Trophoblast cell (in vitro differentiated cells and primary cell): ENCODE data around the gene SPOCK1.
A peak's percentile ranks its signal among the peaks of the same experiment; 100 is the strongest.
"Not testable (repeated sequence)": the region's sequence is repeated elsewhere in the genome, so short reads cannot be mapped to it uniquely, and the experiment has no call there.

Experiments used
- DNase-seq, 2 donors: peaks; one replicate each; pipeline ENCODE4 v3.0.0-alpha.2; 2016
- H2AFZ ChIP-seq: 2 replicates; pipeline ENCODE4 v1.6.1; 2013; ENCODE audit warnings: low read length, moderate library complexity, mild to moderate bottlenecking; ENCODE audit not compliant: insufficient read depth, poor library complexity
- H2AK5ac ChIP-seq: 2 replicates; pipeline ENCODE4 v1.6.1; 2013; ENCODE audit warnings: mild to moderate bottlenecking, low read length
- H2BK120ac ChIP-seq: 2 replicates; pipeline ENCODE4 v1.6.1; 2013; ENCODE audit warnings: low read length, mild to moderate bottlenecking, moderate library complexity; ENCODE audit not compliant: insufficient read depth, poor library complexity
- H2BK12ac ChIP-seq: 2 replicates; pipeline ENCODE4 v1.6.1; 2013; ENCODE audit warnings: mild to moderate bottlenecking, low read length, moderate library complexity
- H2BK5ac ChIP-seq: 2 replicates; pipeline ENCODE4 v1.6.1; 2013; ENCODE audit warnings: low read length, low read depth, moderate library complexity, mild to moderate bottlenecking; ENCODE audit not compliant: poor library complexity
- H3K14ac ChIP-seq: 2 replicates; pipeline ENCODE4 v1.6.1; 2013; ENCODE audit warnings: mild to moderate bottlenecking, low read length
- H3K18ac ChIP-seq: 2 replicates; pipeline ENCODE4 v1.6.1; 2013; ENCODE audit warnings: mild to moderate bottlenecking, low read length
- H3K23ac ChIP-seq: 2 replicates; pipeline ENCODE4 v1.6.1; 2013; ENCODE audit warnings: low read length
- H3K27ac ChIP-seq: 2 replicates; pipeline ENCODE4 v1.5.1; 2013; ENCODE audit warnings: low read depth, mild to moderate bottlenecking, inconsistent platforms, low read length, moderate library complexity
- H3K27me3 ChIP-seq: 2 replicates; pipeline ENCODE4 v1.6.1; 2013; ENCODE audit warnings: inconsistent platforms, mild to moderate bottlenecking, low read length, moderate library complexity; ENCODE audit not compliant: insufficient read depth
- H3K36me3 ChIP-seq, 2 experiments: 1 replicate in 1 of 2; 2 replicates in 1 of 2; pipeline ENCODE4 v1.6.1; 2013; ENCODE audit warnings: low read length in 2 of 2, mild to moderate bottlenecking in 2 of 2, moderate library complexity in 1 of 2; ENCODE audit not compliant: insufficient read depth in 2 of 2, control insufficient read depth in 1 of 2
- H3K4ac ChIP-seq: 2 replicates; pipeline ENCODE4 v1.6.1; 2013; ENCODE audit warnings: low read depth, mild to moderate bottlenecking, low read length, moderate library complexity
- H3K4me1 ChIP-seq, 2 experiments: 1 replicate in 1 of 2; 2 replicates in 1 of 2; pipeline ENCODE4 v1.6.1; 2013; ENCODE audit warnings: low read length in 2 of 2, mild to moderate bottlenecking in 2 of 2, moderate library complexity in 1 of 2; ENCODE audit not compliant: insufficient read depth in 2 of 2, control insufficient read depth in 1 of 2
- H3K4me2 ChIP-seq: 2 replicates; pipeline ENCODE4 v1.6.1; 2013; ENCODE audit warnings: inconsistent platforms, mild to moderate bottlenecking, low read length, moderate library complexity
- H3K4me3 ChIP-seq: 2 replicates; pipeline ENCODE4 v1.5.1; 2013; ENCODE audit warnings: mild to moderate bottlenecking, low read depth, low read length, inconsistent platforms
- H3K79me1 ChIP-seq: one replicate; pipeline ENCODE4 v1.6.1; 2013; ENCODE audit warnings: low read length
- H3K79me2 ChIP-seq: 2 replicates; pipeline ENCODE4 v1.6.1; 2013; ENCODE audit warnings: low read length, mild to moderate bottlenecking; ENCODE audit not compliant: control insufficient read depth, insufficient read depth, poor library complexity
- H3K9ac ChIP-seq: 2 replicates; pipeline ENCODE4 v1.6.1; 2013; ENCODE audit warnings: mild to moderate bottlenecking, low read length
- H3K9me3 ChIP-seq: 2 replicates; pipeline ENCODE4 v1.6.1; 2013; ENCODE audit warnings: low read depth, mild to moderate bottlenecking, control low read depth, inconsistent platforms, low read length; ENCODE audit not compliant: insufficient read depth
- H4K12ac ChIP-seq: 2 replicates; pipeline ENCODE4 v1.6.1; 2013; ENCODE audit warnings: low read depth, mild to moderate bottlenecking, low read length, moderate library complexity
- H4K8ac ChIP-seq: 2 replicates; pipeline ENCODE4 v1.6.1; 2013; ENCODE audit warnings: low read depth, mild to moderate bottlenecking, low read length, moderate library complexity
- H4K91ac ChIP-seq: one replicate; pipeline ENCODE4 v1.6.1; 2013; ENCODE audit warnings: low read depth, mild to moderate bottlenecking, low read length, moderate library complexity
- WGBS: extraction: QIAGEN DNeasy Blood & Tissue Kit; methylation state at CpG from one replicate; pipeline ENCODE4 v1.1.7; 2013; ENCODE audit warnings: missing lambda C conversion rate; ENCODE audit not compliant: insufficient read length, insufficient coverage; ENCODE audit errors: extremely low coverage; 5-methylcytosine and 5-hydroxymethylcytosine counted together

SPOCK1 gene

DNA sequence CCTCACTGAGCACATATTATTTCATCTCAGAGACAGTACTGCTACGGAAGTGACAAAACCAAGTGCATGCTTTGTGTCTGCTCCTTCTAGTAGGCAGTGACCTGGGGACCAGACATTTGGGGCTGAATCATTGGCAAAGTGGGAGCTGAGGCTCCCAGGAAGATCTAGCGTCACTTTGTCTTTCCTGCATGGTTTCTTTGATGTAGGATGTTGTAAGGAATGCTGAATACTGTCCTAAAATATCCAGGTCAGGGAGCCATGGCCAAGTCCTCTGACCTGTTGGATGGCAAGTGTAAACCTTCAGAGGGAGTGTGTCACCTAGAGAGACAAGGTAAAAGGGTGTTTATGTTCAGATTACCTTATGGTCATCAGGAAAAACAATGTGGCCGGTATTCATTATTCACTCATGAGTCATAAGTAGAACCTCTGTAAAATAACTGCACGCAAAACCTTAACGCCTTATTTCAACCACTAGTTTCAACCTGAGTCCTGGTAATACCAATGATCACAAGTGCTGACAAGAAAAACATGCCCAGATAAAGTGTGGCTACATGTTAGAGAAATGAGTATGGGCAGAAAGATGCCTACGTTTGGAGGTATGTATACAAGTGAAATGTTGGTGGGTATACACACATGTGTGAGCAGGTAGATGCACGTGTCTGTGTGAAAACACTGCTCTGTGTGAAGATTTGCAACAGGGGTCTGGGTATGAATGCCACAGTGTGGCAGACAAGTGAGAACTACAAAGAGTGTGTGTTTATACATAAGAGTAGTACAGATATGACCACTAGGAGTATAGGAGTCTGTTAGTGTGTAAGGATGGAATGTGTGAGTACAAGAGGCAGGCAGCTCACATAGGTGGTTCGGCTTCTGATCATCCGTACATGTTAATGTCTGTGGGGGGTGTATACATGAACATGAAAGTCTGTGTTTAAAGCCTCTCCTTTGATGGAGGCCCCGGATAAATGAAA, 263.9 kb downstream of the SPOCK1 start:
- no peak overlapping the region for H2AK5ac ChIP-seq

DNA sequence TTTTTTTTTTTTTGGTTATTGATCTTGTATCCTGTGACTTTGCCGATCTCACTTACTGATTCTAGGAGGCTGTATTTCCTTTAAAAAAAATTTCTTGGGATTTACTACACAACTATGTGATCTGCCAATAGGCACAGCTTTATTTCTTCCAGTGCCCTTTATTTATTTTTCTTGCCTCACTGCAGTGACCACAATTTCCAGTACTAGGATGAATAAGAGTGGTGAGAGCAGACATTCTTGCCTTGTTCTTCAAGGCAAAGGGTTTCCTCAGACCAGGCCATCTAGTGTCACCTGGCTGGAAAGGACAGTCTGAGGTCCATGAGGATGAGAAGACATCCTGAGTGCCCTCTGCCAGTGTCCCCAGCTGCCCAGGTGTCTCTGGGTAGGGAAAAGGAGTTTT, 265.4 kb downstream of the SPOCK1 start:
- Histone ChIP-seq H3K14ac (no peak overlapping the region), H4K91ac (no peak overlapping the region), H3K27ac (no peak overlapping the region), H3K9me3 (no peaks in the 10 kb centered on the region), H3K4ac (no peak overlapping the region), H3K36me3 (no peaks in the 10 kb centered on the region), H2BK12ac (no peak overlapping the region), H3K4me1 (peaks cover 0 to 3% of the 10 kb centered on the region in 2 experiments), H3K18ac (no peak overlapping the region), H3K79me2 (no peaks in the 10 kb centered on the region), H4K8ac (no peak overlapping the region), H3K23ac (no peak overlapping the region), H4K12ac (no peak overlapping the region), H2AFZ (no peak overlapping the region), H3K9ac (no peak overlapping the region), H2BK120ac (no peak overlapping the region), H2AK5ac (no peak overlapping the region), H3K27me3 (no peaks in the 10 kb centered on the region), H2BK5ac (no peak overlapping the region), H3K4me3 (no peak overlapping the region), H3K4me2 (no peak overlapping the region), H3K79me1 (no peaks in the 10 kb centered on the region)
- no CpG with 5 or more reads among the region's 1 CpG for WGBS
- DNase-seq, result no peak

More for the DNA sequence above, 263.9 kb downstream of the SPOCK1 start:
- H3K27me3 ChIP-seq, result no peaks in the 10 kb centered on the region
- H3K79me1 ChIP-seq, result no peaks in the 10 kb centered on the region
- H4K8ac ChIP-seq, result no peak overlapping the region
- no peaks in the 10 kb centered on the region for H3K9me3 ChIP-seq
- H3K27ac ChIP-seq, result no peak overlapping the region
- no peak overlapping the region for H3K23ac ChIP-seq
- no peak overlapping the region for H2BK120ac ChIP-seq
- no peak overlapping the region for H4K91ac ChIP-seq
- no peaks in the 10 kb centered on the region for H3K79me2 ChIP-seq
- no peak overlapping the region for H3K18ac ChIP-seq
- no peak overlapping the region for H3K4me2 ChIP-seq
- H2AFZ ChIP-seq, result no peak overlapping the region
- H3K4ac ChIP-seq, result no peak overlapping the region
- H4K12ac ChIP-seq, result no peak overlapping the region
- H3K9ac ChIP-seq, result no peak overlapping the region
- no peak overlapping the region for H3K14ac ChIP-seq
- H3K4me3 ChIP-seq, result no peak overlapping the region
- peak; percentile 88 to 96 for DNase-seq
- no peak overlapping the region for H2BK12ac ChIP-seq
- H2BK5ac ChIP-seq, result no peak overlapping the region
- WGBS, result no CpG with 5 or more reads among the region's 10 CpGs
- no peaks in the 10 kb centered on the region for H3K36me3 ChIP-seq
- H3K4me1 ChIP-seq, result peaks cover 0 to 3% of the 10 kb centered on the region in 2 experiments

DNA sequence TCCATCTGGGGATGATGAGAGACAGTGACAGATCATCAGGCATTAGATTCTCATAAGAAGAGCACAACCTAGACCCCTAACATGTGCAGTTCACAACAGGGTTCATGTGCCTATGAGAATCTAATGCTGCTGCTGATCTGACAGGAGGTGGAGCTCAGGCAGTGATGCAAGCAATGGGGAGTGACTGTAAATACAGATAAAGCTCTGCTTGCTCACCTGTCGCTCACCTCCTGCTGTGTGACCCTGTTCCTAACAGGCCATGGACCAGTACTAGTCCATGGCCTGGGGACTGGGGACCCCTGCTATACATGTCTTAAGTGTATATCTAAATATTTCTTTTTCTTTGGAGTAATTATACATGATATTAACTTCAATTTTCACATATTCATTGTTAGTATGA, 265.8 kb downstream of the SPOCK1 start:
- not testable (repeated sequence) for H3K23ac ChIP-seq, H2AFZ ChIP-seq, DNase-seq, H3K4ac ChIP-seq, H3K4me1 ChIP-seq, H2BK12ac ChIP-seq, H2BK120ac ChIP-seq, H3K18ac ChIP-seq, H3K9ac ChIP-seq, H3K36me3 ChIP-seq, H3K27me3 ChIP-seq, H4K8ac ChIP-seq, H2BK5ac ChIP-seq, H3K27ac ChIP-seq, H4K12ac ChIP-seq, H3K14ac ChIP-seq, H3K79me2 ChIP-seq, H4K91ac ChIP-seq, H3K79me1 ChIP-seq, H2AK5ac ChIP-seq, H3K9me3 ChIP-seq, H3K4me2 ChIP-seq, H3K4me3 ChIP-seq
- WGBS, result no CpG with 5 or more reads among the region's 1 CpG

DNA sequence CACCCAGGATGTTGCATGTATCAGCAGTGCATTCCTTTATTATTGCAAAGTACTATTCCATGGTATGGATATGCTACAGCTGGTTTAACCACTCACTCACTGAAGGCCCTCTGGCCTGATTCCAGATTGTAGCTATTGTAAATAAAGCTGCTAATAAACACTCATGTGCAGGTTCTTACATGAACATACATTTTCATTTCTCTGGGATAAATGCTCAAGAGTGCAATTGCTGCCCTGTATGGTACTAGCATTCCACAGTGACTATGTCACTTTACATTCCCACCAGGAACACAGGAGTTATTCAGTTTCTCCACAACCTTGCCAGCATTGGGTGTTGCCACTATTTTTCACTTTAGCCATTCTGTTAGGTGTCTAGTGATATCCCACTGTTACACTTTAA, 267.6 kb downstream of the SPOCK1 start:
- Histone ChIP-seq H3K14ac (no peak overlapping the region), H4K8ac (no peak overlapping the region), H2BK12ac (no peak overlapping the region), H3K79me1 (no peaks in the 10 kb centered on the region), H3K18ac (no peak overlapping the region), H2BK5ac (no peak overlapping the region), H3K4me3 (no peak overlapping the region), H3K4me2 (no peak overlapping the region), H3K23ac (no peak overlapping the region), H4K91ac (no peak overlapping the region), H3K36me3 (no peaks in the 10 kb centered on the region), H2AK5ac (no peak overlapping the region), H3K9ac (no peak overlapping the region), H3K4ac (no peak overlapping the region), H3K27me3 (no peaks in the 10 kb centered on the region), H3K4me1 (peaks cover 0 to 3% of the 10 kb centered on the region in 2 experiments), H3K27ac (no peak overlapping the region), H2AFZ (no peak overlapping the region), H3K79me2 (no peaks in the 10 kb centered on the region), H4K12ac (no peak overlapping the region), H3K9me3 (no peaks in the 10 kb centered on the region), H2BK120ac (no peak overlapping the region)
- DNase-seq, result peak; percentile 27 to 68
